Kidney (tissue), 14 donors: ENCODE data around the gene COPS7B. TPM values are rescaled to one million over a fixed set of nuclear protein-coding genes. Genes with fewer than 3 reads are reported as not detected.

Source experiments
- DNase-seq, 5 donors: peaks; one replicate each; pipeline ENCODE4 v3.0.0-alpha.2; 2013 to 2020
- FAIRE-seq: peaks from 2 replicates; lab custom pipeline; 2012; peaks lifted over from hg19 to GRCh38; lab: Jason Lieb, UNC
- H3K27ac ChIP-seq, 2 donors: one replicate each; pipeline ENCODE4 v1.7.0; 2013; ENCODE audit warnings: low read depth in 2 of 2, low read length in 2 of 2, inconsistent platforms in 1 of 2
- H3K27me3 ChIP-seq: one replicate; pipeline ENCODE4 v1.7.1; 2013; ENCODE audit warnings: low read length, inconsistent platforms; ENCODE audit not compliant: control insufficient read depth, insufficient read depth
- H3K36me3 ChIP-seq, 3 donors: one replicate each; pipeline versions ENCODE4 v1.7.0 to v1.7.1; 2013; ENCODE audit warnings: low read length in 3 of 3, control low read depth in 1 of 3, inconsistent platforms in 1 of 3; ENCODE audit not compliant: insufficient read depth in 3 of 3, control insufficient read depth in 2 of 3
- H3K4me1 ChIP-seq, 3 donors: one replicate each; pipeline versions ENCODE4 v1.7.0 to v1.7.1; 2013; ENCODE audit warnings: low read length in 3 of 3, inconsistent platforms in 1 of 3, low read depth in 1 of 3; ENCODE audit not compliant: control insufficient read depth in 2 of 3, insufficient read depth in 2 of 3
- H3K4me3 ChIP-seq, 3 donors: one replicate each; pipeline versions ENCODE4 v1.7.0 to v1.8.1; 2013; ENCODE audit warnings: low read length in 3 of 3, control low read depth in 1 of 3, inconsistent platforms in 1 of 3
- H3K9ac ChIP-seq, 3 donors: one replicate each; pipeline versions ENCODE4 v1.7.0 to v1.7.1; 2013; ENCODE audit warnings: low read length in 3 of 3, control low read depth in 1 of 3, inconsistent platforms in 1 of 3
- H3K9me3 ChIP-seq, 3 donors: one replicate each; pipeline versions ENCODE4 v1.7.0 to v1.7.1; 2013; ENCODE audit warnings: low read length in 3 of 3, control low read depth in 1 of 3, inconsistent platforms in 1 of 3; ENCODE audit not compliant: control insufficient read depth in 2 of 3, insufficient read depth in 1 of 3
- CTCF ChIP-seq: IDR thresholded peaks from 3 replicates; pipeline ENCODE4 v1.5.1; 2012; ENCODE audit warnings: mild to moderate bottlenecking, moderate library complexity, borderline replicate concordance; ENCODE audit not compliant: insufficient read depth; ENCODE audit errors: extremely low read depth
- intact Hi-C: fragments of 100-400 bp; cut with DNase I; formaldehyde crosslinking; loops from one replicate; pipeline ENCODE4 v1.11.1; 2022
- polyA plus RNA-seq: library from polyadenylated mRNA; stranded (reverse); fragments of 350-450 nt; fragmentation: Illumina TruSeq; extraction: RNeasy Lipid Tissue Mini Kit (QIAGEN cat#74804); gene quantifications from one replicate; pipeline ENCODE4 v1.2.3, GENCODE V29; 2014; ENCODE audit warnings: low read depth, low replicate concordance; ENCODE audit not compliant: insufficient read depth
- total RNA-seq: library from RNA; stranded (reverse); fragmentation: NEBNext Ultra II Directional; extraction: Animal tissue kit (Norgen Biotek cat#: 25700); gene quantifications from one replicate; pipeline ENCODE4 v1.2.1, GENCODE V29; 2021
- donor health status: control.
- donor health status: control.
- donor health status: control.
- donor health status: control.
- donor health status: control.
- donor health status: DM: yes; HTN: yes; CAD: no.
- donor health status: Normal renal cell carcinoma (clear cell type).

Gene COPS7B
- total and polyA plus RNA-seq, 2 donors from 2014 or later, result 21.9 to 33.0 TPM

DNA sequence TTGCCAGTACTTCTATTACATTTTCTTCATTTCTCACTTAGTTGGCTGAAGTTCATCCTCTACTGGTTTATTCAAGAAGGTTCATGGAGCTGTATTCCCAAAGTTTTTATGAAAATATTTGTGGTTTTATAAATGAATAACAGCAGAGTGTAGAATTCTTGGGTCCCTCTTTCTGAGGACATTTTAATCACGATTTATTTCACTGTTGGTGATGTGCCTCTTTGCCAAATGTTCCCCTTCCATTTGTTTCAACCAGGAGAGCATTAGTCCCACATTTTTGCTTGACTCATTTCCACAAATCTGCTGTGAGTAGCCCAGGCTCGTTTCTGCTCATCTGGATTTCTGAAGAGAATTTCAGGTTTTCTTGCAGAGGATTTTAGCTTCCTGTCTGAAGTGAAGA is 20.8 kb downstream of the COPS7B start:
- H3K4me3 ChIP-seq, result no peak overlapping the region
- DNase-seq, result no peak

GRCh38 chr2:231810905-231811304 is 24.7 kb downstream of the COPS7B start:
- H3K9me3 ChIP-seq, result no peaks in the 10 kb centered on the region

More for the DNA sequence above, 20.8 kb downstream of the COPS7B start:
- H3K9me3 ChIP-seq, result no peaks in the 10 kb centered on the region
- H3K9ac ChIP-seq, result no peak overlapping the region
- H3K27me3 ChIP-seq, result no peaks in the 10 kb centered on the region
- peaks cover 2 to 45% (median 28%) of the 10 kb centered on the region in 3 donors for H3K36me3 ChIP-seq
- no peak for FAIRE-seq
- intact Hi-C loops, result no loop called here
- TF ChIP-seq CTCF, result no peak
- no peak overlapping the region for H3K27ac ChIP-seq
- no peaks in the 10 kb centered on the region for H3K4me1 ChIP-seq

GRCh38 chr2:231816327-231817026 is 30.2 kb downstream of the COPS7B start:
- no peak for DNase-seq
- no peak overlapping the region for H3K4me3 ChIP-seq
- H3K9me3 ChIP-seq, result no peaks in the 10 kb centered on the region
- peaks cover 0 to 2% (median 0%) of the 10 kb centered on the region in 3 donors for H3K36me3 ChIP-seq
- no peak for TF ChIP-seq CTCF
- FAIRE-seq, result no peak
- H3K4me1 ChIP-seq, result no peaks in the 10 kb centered on the region
- no peaks in the 10 kb centered on the region for H3K27me3 ChIP-seq
- H3K27ac ChIP-seq, result no peak overlapping the region
- intact Hi-C loops, result no loop called here
- no peak overlapping the region for H3K9ac ChIP-seq

More at GRCh38 chr2:231810905-231811304, 24.7 kb downstream of the COPS7B start:
- Histone ChIP-seq H3K9ac (no peak overlapping the region), H3K4me1 (no peaks in the 10 kb centered on the region), H3K4me3 (no peak overlapping the region), H3K27ac (no peak overlapping the region), H3K27me3 (no peaks in the 10 kb centered on the region), H3K36me3 (peaks cover 4 to 30% (median 17%) of the 10 kb centered on the region in 3 donors)
- TF ChIP-seq CTCF, result no peak
- FAIRE-seq, result no peak
- intact Hi-C loops, result no loop called here
- no peak for DNase-seq
